HepG2 (cell line): ENCODE measurements around the gene PDGFA. TPM values are rescaled to one million over a fixed set of nuclear protein-coding genes. Genes with fewer than 3 reads are reported as not detected.

ENCODE experiments used
- ATAC-seq: fragments of 200-7000 bp; cut with Tn5 transposase; 3 replicates; pipeline ENCODE4 v1.9.1; 2020; ENCODE audit warnings: mild to moderate bottlenecking, moderate library complexity
- BruUV-seq: library from RNA; stranded (reverse); fragments of 400-500 nt; replicated peaks from 2 replicates; lab custom pipeline; 2021; lab: Mats Ljungman, UMichigan
- CTCF ChIA-PET: fragments of 300-600 bp; formaldehyde crosslinking; extraction: SDS; loops from one replicate; lab custom pipeline; 2021; ENCODE audit warnings: low total read pairs, inconsistent platforms, low intra/inter-chr PET ratio; lab: Yijun Ruan, JAX
- POLR2A ChIA-PET: fragments of 350-600 bp; sonication (Branson Sonifier 250); formaldehyde crosslinking; loops from one replicate; lab custom pipeline; 2020; ENCODE audit warnings: antibody characterized with exemption, inconsistent platforms; lab: Yijun Ruan, JAX
- DNase-seq: peaks from one replicate; pipeline ENCODE4 v3.0.0-alpha.2; 2015; ENCODE audit warnings: low spot score
- FAIRE-seq: peaks from 3 replicates; lab custom pipeline; 2011; peaks lifted over from hg19 to GRCh38; lab: Jason Lieb, UNC
- H2AFZ ChIP-seq: one replicate; pipeline ENCODE4 v1.6.1; 2011; ENCODE audit warnings: low read length, inconsistent platforms
- H3K27ac ChIP-seq: fragments of 300-600 bp; 3 replicates; pipeline ENCODE4 v1.8.0; 2011; ENCODE audit warnings: mixed run types, mild to moderate bottlenecking, mixed read lengths, low read length, inconsistent platforms; ENCODE audit not compliant: insufficient read depth; ENCODE audit errors: extremely low read length
- H3K27me3 ChIP-seq, 2 experiments: fragments of 200-600 bp in 1 of 2; 2 replicates in 1 of 2; 3 replicates in 1 of 2; pipeline versions ENCODE4 v1.6.0 to v1.8.0; 2011; ENCODE audit warnings: low read length in 2 of 2, mild to moderate bottlenecking in 2 of 2, moderate library complexity in 2 of 2, inconsistent platforms in 1 of 2; ENCODE audit not compliant: insufficient read depth in 2 of 2, control insufficient read depth in 1 of 2
- H3K36me3 ChIP-seq, 2 experiments: fragments of 200-600 bp in 1 of 2; replicated peaks in 1 of 2; 2 replicates in 1 of 2; 3 replicates in 1 of 2; pipeline versions ENCODE4 v1.5.1 to v1.8.0; 2011; ENCODE audit warnings: low read length in 2 of 2, inconsistent platforms in 1 of 2; ENCODE audit not compliant: insufficient read depth in 2 of 2, control insufficient read depth in 1 of 2
- H3K4me1 ChIP-seq: 2 replicates; pipeline ENCODE4 v1.5.1; 2012; ENCODE audit warnings: low read length, inconsistent platforms; ENCODE audit not compliant: insufficient read depth
- H3K4me2 ChIP-seq: 2 replicates; pipeline ENCODE4 v1.6.0; 2011; ENCODE audit warnings: low read depth, low read length, inconsistent platforms
- H3K4me3 ChIP-seq, 3 experiments: fragments of 200-600 bp in 1 of 3; sonication (generic), shearing (Covaris generic) in 1 of 3; replicated peaks in 1 of 3; 2 replicates each; pipeline ENCODE4 v1.5.1; 2011 to 2016; ENCODE audit warnings: low read length in 3 of 3, inconsistent platforms in 2 of 3, low read depth in 2 of 3, mild to moderate bottlenecking in 2 of 3, control low read depth in 1 of 3, mixed read lengths in 1 of 3; ENCODE audit not compliant: insufficient read depth in 1 of 3
- H3K79me2 ChIP-seq: one replicate; pipeline ENCODE4 v1.6.1; 2011; ENCODE audit warnings: low read length, inconsistent platforms; ENCODE audit not compliant: insufficient read depth
- H3K9ac ChIP-seq: 2 replicates; pipeline ENCODE4 v1.6.0; 2011; ENCODE audit warnings: mild to moderate bottlenecking, low read depth, low read length, inconsistent platforms; ENCODE audit not compliant: insufficient read depth
- H3K9me3 ChIP-seq: 2 replicates; pipeline ENCODE4 v1.5.1; 2012; ENCODE audit warnings: mild to moderate bottlenecking, low read length
- H4K20me1 ChIP-seq: 2 replicates; pipeline ENCODE4 v1.6.0; 2011; ENCODE audit warnings: inconsistent platforms, mild to moderate bottlenecking, low read length, moderate library complexity; ENCODE audit not compliant: insufficient read depth
- EED ChIP-seq: sonication (generic); formaldehyde crosslinking; IDR thresholded peaks from 2 replicates; pipeline ENCODE4 v1.5.0; 2020; ENCODE audit warnings: mild to moderate bottlenecking, missing genetic modification reagents
- KLF13 ChIP-seq: sonication (generic); formaldehyde crosslinking; IDR thresholded peaks from 2 replicates; pipeline ENCODE4 v1.4.0; 2020; ENCODE audit warnings: mild to moderate bottlenecking, missing genetic modification reagents
- MTA1 ChIP-seq: sonication (generic); formaldehyde crosslinking; IDR thresholded peaks from 2 replicates; pipeline ENCODE4 v1.4.0; 2020; ENCODE audit warnings: missing genetic modification reagents, mild to moderate bottlenecking, borderline replicate concordance
- PHB2 ChIP-seq: fragments of 450-650 bp; IDR thresholded peaks from 2 replicates; pipeline ENCODE4 v1.6.1; 2018; ENCODE audit not compliant: partially characterized antibody
- REXO4 ChIP-seq: sonication (generic); formaldehyde crosslinking; IDR thresholded peaks from 2 replicates; pipeline ENCODE4 v1.8.0; 2022; ENCODE audit warnings: missing genetic modification reagents, mild to moderate bottlenecking, borderline replicate concordance
- TEAD2 ChIP-seq: sonication (generic); formaldehyde crosslinking; IDR thresholded peaks from 2 replicates; pipeline ENCODE4 v1.9.0; 2021; ENCODE audit warnings: missing genetic modification reagents
- TGIF2 ChIP-seq: IDR thresholded peaks from 2 replicates; pipeline ENCODE4 v1.6.1; 2016; ENCODE audit warnings: control low read depth, missing compliant biosample characterization
- ZNF263 ChIP-seq: sonication (generic); formaldehyde crosslinking; IDR thresholded peaks from 2 replicates; pipeline ENCODE4 v1.4.0; 2020; ENCODE audit warnings: missing genetic modification reagents
- ZNF383 ChIP-seq: sonication (generic); formaldehyde crosslinking; IDR thresholded peaks from 2 replicates; pipeline ENCODE4 v1.4.0; 2020; ENCODE audit warnings: missing genetic modification reagents, mild to moderate bottlenecking, borderline replicate concordance
- ZNF598 ChIP-seq: sonication (generic); formaldehyde crosslinking; IDR thresholded peaks from 2 replicates; pipeline ENCODE4 v1.5.1; 2020; ENCODE audit warnings: mild to moderate bottlenecking, missing genetic modification reagents, borderline replicate concordance
- WGBS: methylation state at CpG from one replicate; pipeline ENCODE4 v1.1.6; 2017; ENCODE audit warnings: low lambda C conversion rate; 5-methylcytosine and 5-hydroxymethylcytosine counted together
- in situ Hi-C: cut with HindIII; loops from 2 replicates; pipeline ENCODE4 v1.10.0; 2017; ENCODE audit warnings: low pct_unique_long_range_greater_than_20kb; ENCODE audit not compliant: extremely low pct_ligation_motif_present
- intact Hi-C: fragments of 100-400 bp; cut with micrococcal nuclease; formaldehyde crosslinking; loops from one replicate; pipeline ENCODE4 v1.10.0; 2022; ENCODE audit not compliant: unreplicated experiment
- polyA plus RNA-seq, 8 experiments: library from polyadenylated mRNA; depleted of rRNA in 3 of 8; stranded (reverse) in 7 of 8; unstranded in 1 of 8; fragments of >200 nt; fragmentation: Illumina TruSeq in 4 of 8; extraction: Trizol in 4 of 8; gene quantifications; 2 replicates each; pipeline versions ENCODE4 v1.2.1 to v1.2.3, GENCODE V29; 2011 to 2016; ENCODE audit warnings: low read depth in 4 of 8, missing spikeins in 1 of 8, mixed read lengths in 1 of 8; ENCODE audit not compliant: insufficient read depth in 1 of 8
- total RNA-seq, 5 experiments: library from RNA; depleted of rRNA; stranded (reverse); fragments of >200 nt; fragmentation: Illumina TruSeq; extraction: Trizol; gene quantifications; 2 replicates each; pipeline ENCODE4 v1.2.3, GENCODE V29; 2016; ENCODE audit warnings: low read depth in 1 of 5

Gene PDGFA
- total and polyA plus RNA-seq, 2 of the 13 experiments (the other 11 are each of a cell fraction or from before 2014, with no cell fraction given) = 1.5 to 3.4 TPM

DNA sequence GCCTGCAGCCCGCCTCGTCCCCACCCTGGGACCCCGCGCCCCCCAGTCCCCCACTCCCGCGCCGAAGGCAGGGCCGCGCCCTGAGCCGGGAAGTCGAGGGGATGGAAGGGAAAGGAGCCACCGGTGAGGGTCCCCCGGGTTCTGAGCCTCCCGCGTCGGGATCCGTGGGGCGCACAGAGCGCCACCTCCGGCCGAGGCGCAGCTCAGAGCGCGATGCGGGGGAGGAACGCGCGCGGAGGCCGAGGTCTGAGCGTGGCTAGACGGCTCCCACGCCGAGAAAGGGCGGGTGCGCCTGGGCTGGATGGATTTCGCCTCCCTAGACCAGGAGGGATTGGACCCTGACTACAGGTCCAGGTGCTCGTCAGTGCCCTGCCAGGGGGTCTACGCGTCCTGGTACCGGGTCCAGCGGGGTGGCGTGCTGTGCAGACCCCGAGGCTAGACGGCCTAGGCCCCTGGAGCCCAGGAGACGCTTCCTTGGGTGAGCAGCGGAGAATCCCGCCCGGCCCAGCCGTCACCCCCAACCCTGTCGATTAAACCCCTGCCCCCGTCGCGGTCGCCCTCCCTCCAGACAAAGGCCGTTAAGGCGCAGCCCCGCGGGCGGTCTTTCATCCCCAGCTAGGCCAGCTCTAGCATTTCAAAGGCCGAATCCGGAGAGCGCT is 986 bp upstream of the PDGFA start:
- POLR2A ChIA-PET = interaction anchor here (2.1 kb wide), 1 partner anchor 17 kb away, joined by 7 read pairs; no protein-coding TSS in a partner anchor
- DNase-seq (no peak), ATAC-seq (no peak), FAIRE-seq (no peak)
- H3K4me2 ChIP-seq = no peak overlapping the region; the same call in 1 of the 2 replicates
- peak overlapping the region in 1 of 3 experiments; percentile 54; a peak in 2 of 6 replicates for H3K4me3 ChIP-seq
- CTCF ChIA-PET = no interaction called here
- no TSS peak for BruUV-seq
- H3K27me3 ChIP-seq = peaks cover 22 to 72% of the 10 kb centered on the region in 2 experiments; a peak in 4 of 5 replicates
- TF ChIP-seq TEAD2 = no peak
- TF ChIP-seq ZNF383 (CRISPR knock-in tag) = no peak
- TF ChIP-seq PHB2 = no peak
- TF ChIP-seq ZNF598 (CRISPR knock-in tag) = no peak
- no peak overlapping the region for H3K9ac ChIP-seq
- H3K4me1 ChIP-seq = peaks cover 9% of the 10 kb centered on the region; the same call in 1 of the 2 replicates
- WGBS = 12% methylated on average over 19 of the region's 63 CpGs
- H3K36me3 ChIP-seq = no peaks in the 10 kb centered on the region
- H2AFZ ChIP-seq = no peak overlapping the region
- in situ Hi-C loops (no loop called here), intact Hi-C loops (no loop called here)
- no peak overlapping the region for H3K27ac ChIP-seq
- H3K9me3 ChIP-seq = no peaks in the 10 kb centered on the region
- no peaks in the 10 kb centered on the region for H3K79me2 ChIP-seq
- no peaks in the 10 kb centered on the region for H4K20me1 ChIP-seq

DNA sequence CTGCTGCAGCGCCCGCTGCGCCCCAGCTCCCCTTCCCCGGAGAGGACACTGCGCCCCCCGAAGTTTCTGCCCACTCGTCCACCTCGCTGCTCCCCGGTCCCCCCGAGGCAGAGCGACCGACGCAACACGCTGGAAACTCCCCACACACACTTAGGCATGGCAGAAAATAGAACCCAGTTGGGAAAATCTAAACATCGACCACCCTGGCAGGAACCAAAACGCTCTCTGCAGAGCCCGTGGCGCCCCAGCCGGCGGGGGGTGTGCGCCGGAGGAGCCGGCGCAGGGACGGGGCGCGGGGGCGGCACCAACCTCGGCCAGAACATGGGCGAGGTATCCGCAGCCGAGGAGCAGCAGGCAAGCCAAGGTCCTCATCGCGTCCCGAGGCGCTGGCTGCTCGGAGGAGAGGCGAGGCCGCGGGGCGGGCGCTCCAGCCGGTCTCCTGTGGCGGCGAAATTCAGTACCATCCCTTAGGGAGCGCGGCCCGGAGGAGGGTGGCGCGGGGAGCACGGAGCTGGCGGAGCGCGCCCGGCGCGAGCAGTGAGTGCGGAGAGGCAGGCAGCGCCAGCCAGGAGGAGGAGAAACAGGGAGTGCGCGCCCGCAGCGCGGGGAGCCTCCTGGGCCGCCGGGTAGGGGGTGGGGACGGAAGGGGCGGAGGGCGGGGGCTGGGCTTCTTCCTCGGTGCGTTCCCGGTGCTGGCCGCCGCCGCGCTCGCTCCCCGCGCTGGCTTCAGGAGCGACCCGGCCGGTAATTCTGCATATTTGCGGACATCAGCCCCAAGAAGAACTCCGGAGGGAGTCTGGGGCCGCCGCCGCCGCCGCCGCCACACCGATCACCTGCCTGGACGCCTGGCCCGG is 789 bp downstream of the PDGFA start:
- intact Hi-C loops (loop anchor here (5.0 kb wide), 1 partner anchor 187 kb away; no protein-coding TSS in a partner anchor), in situ Hi-C loops (no loop called here)
- H3K27me3 ChIP-seq = peaks cover 20 to 59% of the 10 kb centered on the region in 2 experiments; a peak in 4 of 5 replicates
- WGBS = 4% methylated on average over 10 of the region's 93 CpGs
- peaks cover 2% of the 10 kb centered on the region for H3K79me2 ChIP-seq
- H3K36me3 ChIP-seq = no peaks in the 10 kb centered on the region
- DNase-seq (no peak), ATAC-seq (peak; percentile 24), FAIRE-seq (no peak)
- peak overlapping the region; percentile 52 to 71 (median 59); a peak in 5 of 6 replicates for H3K4me3 ChIP-seq
- CTCF ChIA-PET = no interaction called here
- no peaks in the 10 kb centered on the region for H3K9me3 ChIP-seq
- H4K20me1 ChIP-seq = no peaks in the 10 kb centered on the region
- H3K4me1 ChIP-seq = peaks cover 9% of the 10 kb centered on the region; the same call in 1 of the 2 replicates
- peak overlapping the region; percentile 29; the same call in 1 of the 2 replicates for H3K9ac ChIP-seq
- H3K27ac ChIP-seq = no peak overlapping the region
- H3K4me2 ChIP-seq = peak overlapping the region; percentile 69
- POLR2A ChIA-PET = interaction anchor here (0.8 to 2.1 kb wide), 6 partner anchors 16 to 146 kb away, joined by 3 to 7 read pairs (median 4); no protein-coding TSS in a partner anchor
- no peak overlapping the region for H2AFZ ChIP-seq
- no TSS peak for BruUV-seq
- TF ChIP-seq KLF13 = 0 out of 2 replicates have a peak, but pooled peaks have one; percentile 28
- no peak for TF ChIP-seq REXO4 (CRISPR knock-in tag)
- TF ChIP-seq ZNF263 (CRISPR knock-in tag) = peak; percentile 94
- TF ChIP-seq EED (CRISPR knock-in tag) = peak; percentile 49; the same call in 1 of the 2 replicates
- TF ChIP-seq TGIF2 (CRISPR knock-in tag) = no peak
- peak; percentile 54; the same call in 1 of the 2 replicates for TF ChIP-seq MTA1
